HUES64 (cell line): ENCODE data around the gene TTC28.

Experiments
- H3K27ac ChIP-seq: 2 replicates; pipeline ENCODE4 v1.7.0; 2013; ENCODE audit warnings: low read depth, low read length, inconsistent platforms
- H3K27me3 ChIP-seq: 2 replicates; pipeline ENCODE4 v1.6.1; 2013; ENCODE audit warnings: mild to moderate bottlenecking, low read length; ENCODE audit not compliant: insufficient read depth
- H3K36me3 ChIP-seq: 2 replicates; pipeline ENCODE4 v1.6.1; 2013; ENCODE audit warnings: mild to moderate bottlenecking, low read length; ENCODE audit not compliant: insufficient read depth
- H3K4me1 ChIP-seq: 2 replicates; pipeline ENCODE4 v1.6.1; 2013; ENCODE audit warnings: mild to moderate bottlenecking, low read length, moderate library complexity; ENCODE audit not compliant: insufficient read depth
- H3K4me3 ChIP-seq: 2 replicates; pipeline ENCODE4 v1.5.1; 2013; ENCODE audit warnings: mild to moderate bottlenecking, low read length, moderate library complexity
- H3K9ac ChIP-seq: 2 replicates; pipeline ENCODE4 v1.6.1; 2013; ENCODE audit warnings: mild to moderate bottlenecking, low read depth, low read length
- H3K9me3 ChIP-seq: 2 replicates; pipeline ENCODE4 v1.6.1; 2013; ENCODE audit warnings: low read depth, low read length; ENCODE audit not compliant: insufficient read depth
- WGBS: fragments of 150-250, 120-280 bp; methylation state at CpG from one replicate; pipeline ENCODE4 v1.1.7; 2013; ENCODE audit warnings: missing lambda C conversion rate; 5-methylcytosine and 5-hydroxymethylcytosine counted together

TTC28 gene

GRCh38 chr22:28435140-28435768 is 244.4 kb downstream of the TTC28 start:
- no peak overlapping the region for H3K4me3 ChIP-seq
- H3K27ac ChIP-seq, result no peak overlapping the region
- H3K4me1 ChIP-seq, result 0 out of 2 replicates have a peak, but pooled peaks cover 5% of the 10 kb centered on the region
- no peaks in the 10 kb centered on the region for H3K36me3 ChIP-seq
- 93% methylated on average over 2 of the region's 2 CpGs for WGBS
- no peak overlapping the region for H3K9ac ChIP-seq
- no peaks in the 10 kb centered on the region for H3K9me3 ChIP-seq
- no peaks in the 10 kb centered on the region for H3K27me3 ChIP-seq

DNA sequence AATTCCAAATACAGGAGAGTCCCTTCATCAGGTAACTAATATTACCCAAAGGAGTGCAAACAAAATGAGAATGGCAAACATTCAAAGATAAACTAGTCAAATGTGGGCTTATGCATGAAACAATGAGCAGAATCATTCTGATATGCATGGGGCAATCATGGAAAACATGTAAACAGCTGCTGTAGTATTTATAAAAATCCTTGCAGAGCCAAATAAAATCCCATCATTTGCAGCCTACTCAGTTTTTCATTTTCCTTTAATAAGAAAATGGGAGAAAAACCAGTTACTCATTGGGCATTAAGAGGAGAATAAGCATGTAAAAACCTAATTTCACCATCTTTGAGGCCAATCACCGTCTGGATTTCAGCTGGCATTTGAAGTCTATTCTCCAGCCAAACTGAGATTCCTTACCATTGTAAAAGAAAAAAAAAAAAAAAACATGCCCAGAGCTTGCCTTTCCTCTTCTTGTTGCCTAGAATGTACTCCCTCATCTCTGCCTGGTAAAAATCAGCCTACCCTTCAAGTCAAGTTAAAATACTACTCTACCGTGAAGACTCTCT is 249.1 kb downstream of the TTC28 start:
- H3K4me1 ChIP-seq, result 0 out of 2 replicates have a peak, but pooled peaks cover 10% of the 10 kb centered on the region
- 88% methylated on average over 2 of the region's 2 CpGs for WGBS
- H3K4me3 ChIP-seq, result no peak overlapping the region
- H3K36me3 ChIP-seq, result no peaks in the 10 kb centered on the region
- H3K9me3 ChIP-seq, result no peaks in the 10 kb centered on the region
- H3K27me3 ChIP-seq, result no peaks in the 10 kb centered on the region
- H3K9ac ChIP-seq, result no peak overlapping the region
- no peak overlapping the region for H3K27ac ChIP-seq

GRCh38 chr22:28429711-28430110 is 249.9 kb downstream of the TTC28 start:
- Histone ChIP-seq H3K4me3 (no peak overlapping the region), H3K36me3 (no peaks in the 10 kb centered on the region), H3K9me3 (no peaks in the 10 kb centered on the region), H3K27ac (no peak overlapping the region), H3K4me1 (peaks cover 15% of the 10 kb centered on the region; the same call in 1 of the 2 replicates), H3K27me3 (no peaks in the 10 kb centered on the region), H3K9ac (no peak overlapping the region)

GRCh38 chr22:28428271-28428670 is 251.4 kb downstream of the TTC28 start:
- WGBS, result no CpG with 5 or more reads among the region's 1 CpG
- H3K9me3 ChIP-seq, result no peaks in the 10 kb centered on the region
- no peaks in the 10 kb centered on the region for H3K27me3 ChIP-seq
- H3K27ac ChIP-seq, result no peak overlapping the region
- no peaks in the 10 kb centered on the region for H3K36me3 ChIP-seq
- peaks cover 24% of the 10 kb centered on the region for H3K4me1 ChIP-seq
- H3K9ac ChIP-seq, result no peak overlapping the region
- no peak overlapping the region for H3K4me3 ChIP-seq

DNA sequence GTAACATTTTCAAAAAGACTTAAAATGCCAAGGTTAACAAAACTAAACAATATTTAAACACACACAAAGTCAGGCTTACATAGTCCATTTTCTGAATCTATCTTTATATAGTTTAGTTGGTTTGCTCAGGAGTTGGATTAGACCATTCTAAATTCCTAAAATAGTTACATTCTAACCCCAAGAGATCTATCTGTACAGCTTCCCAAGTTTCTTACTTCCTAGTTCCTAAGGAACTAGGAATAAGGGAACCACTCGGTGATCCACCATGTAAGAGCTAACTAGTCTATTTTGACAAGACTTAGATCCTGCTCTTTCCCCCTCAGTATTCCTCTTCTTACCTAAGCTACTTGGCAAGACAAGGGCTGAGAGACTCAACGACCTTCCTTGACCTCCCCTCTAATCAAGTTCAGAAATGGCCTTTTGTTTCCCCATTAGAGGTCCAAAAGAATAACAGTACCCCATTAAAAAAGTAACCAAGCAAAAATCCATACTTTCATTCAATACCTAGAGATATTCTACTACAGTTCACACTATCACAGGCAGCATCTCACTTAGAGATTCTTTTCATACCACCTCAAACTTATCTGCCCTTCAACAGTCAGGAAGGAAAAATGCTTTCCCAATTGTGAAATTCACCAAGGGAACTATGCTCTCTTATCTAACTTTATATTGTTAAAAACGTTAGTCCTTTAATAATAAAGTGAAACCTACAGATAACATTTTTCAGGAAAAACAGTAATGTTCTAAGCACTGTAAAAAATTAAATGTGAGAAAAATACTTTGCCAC is 253.1 kb downstream of the TTC28 start:
- 73% methylated on average over 2 of the region's 3 CpGs for WGBS
- Histone ChIP-seq H3K9me3 (no peaks in the 10 kb centered on the region), H3K27ac (no peak overlapping the region), H3K9ac (no peak overlapping the region), H3K4me1 (peaks cover 24% of the 10 kb centered on the region), H3K36me3 (no peaks in the 10 kb centered on the region), H3K4me3 (no peak overlapping the region), H3K27me3 (no peaks in the 10 kb centered on the region)

GRCh38 chr22:28425211-28425610 is 254.4 kb downstream of the TTC28 start:
- H3K36me3 ChIP-seq, result no peaks in the 10 kb centered on the region
- no peak overlapping the region for H3K27ac ChIP-seq
- 96% methylated on average over 2 of the region's 2 CpGs for WGBS
- no peak overlapping the region for H3K9ac ChIP-seq
- H3K4me3 ChIP-seq, result no peak overlapping the region
- H3K4me1 ChIP-seq, result peaks cover 21% of the 10 kb centered on the region
- H3K27me3 ChIP-seq, result no peaks in the 10 kb centered on the region
- no peaks in the 10 kb centered on the region for H3K9me3 ChIP-seq

- no peaks in the 10 kb centered on the region for H3K36me3 ChIP-seq
- WGBS, result 92% methylated on average over 2 of the region's 2 CpGs
- no peak overlapping the region for H3K4me3 ChIP-seq
- H3K4me1 ChIP-seq, result peaks cover 27% of the 10 kb centered on the region
- peak overlapping the region; percentile 47; the same call in 1 of the 2 replicates for H3K27ac ChIP-seq
- H3K27me3 ChIP-seq, result no peaks in the 10 kb centered on the region
- no peaks in the 10 kb centered on the region for H3K9me3 ChIP-seq
- H3K9ac ChIP-seq, result no peak overlapping the region
These were observed 255.1 kb downstream of the TTC28 start for GRCh38 chr22:28424427-28425080.

GRCh38 chr22:28419919-28420318 is 259.7 kb downstream of the TTC28 start:
- H3K4me1 ChIP-seq, result peaks cover 24% of the 10 kb centered on the region
- H3K27me3 ChIP-seq, result no peaks in the 10 kb centered on the region
- 100% methylated on average over 1 of the region's 2 CpGs for WGBS
- no peak overlapping the region for H3K27ac ChIP-seq
- no peaks in the 10 kb centered on the region for H3K9me3 ChIP-seq
- H3K9ac ChIP-seq, result no peak overlapping the region
- no peak overlapping the region for H3K4me3 ChIP-seq
- H3K36me3 ChIP-seq, result no peaks in the 10 kb centered on the region

- no peak overlapping the region for H3K9ac ChIP-seq
- no peaks in the 10 kb centered on the region for H3K27me3 ChIP-seq
- H3K4me3 ChIP-seq, result no peak overlapping the region
- H3K4me1 ChIP-seq, result peaks cover 13% of the 10 kb centered on the region; the same call in 1 of the 2 replicates
- no peaks in the 10 kb centered on the region for H3K36me3 ChIP-seq
- H3K27ac ChIP-seq, result no peak overlapping the region
- WGBS, result 93% methylated on average over 1 of the region's 1 CpG
- H3K9me3 ChIP-seq, result no peaks in the 10 kb centered on the region
These were observed 261.6 kb downstream of the TTC28 start for GRCh38 chr22:28418008-28418407.

DNA sequence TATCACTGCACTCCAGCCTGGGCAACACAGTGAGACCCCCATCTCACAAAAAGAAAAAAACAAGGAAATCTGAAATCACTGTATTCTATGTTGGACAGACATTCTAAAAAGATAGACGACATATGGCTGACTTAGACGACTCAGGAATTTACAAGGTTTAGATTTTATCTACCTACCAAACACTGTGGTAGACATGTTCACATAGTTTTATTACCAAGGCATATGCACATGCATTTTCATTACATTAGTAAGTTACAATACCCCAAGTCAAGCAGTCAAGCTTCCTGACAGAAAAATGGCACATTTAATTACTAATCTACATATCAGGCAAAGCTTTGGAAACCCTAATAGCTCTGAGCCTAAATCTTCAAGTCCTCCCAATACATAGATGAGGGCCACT is 262.2 kb downstream of the TTC28 start:
- Histone ChIP-seq H3K27me3 (no peaks in the 10 kb centered on the region), H3K36me3 (no peaks in the 10 kb centered on the region), H3K27ac (no peak overlapping the region), H3K9me3 (no peaks in the 10 kb centered on the region), H3K9ac (no peak overlapping the region), H3K4me3 (no peak overlapping the region), H3K4me1 (peaks cover 13% of the 10 kb centered on the region; the same call in 1 of the 2 replicates)
- 95% methylated on average over 2 of the region's 2 CpGs for WGBS

DNA sequence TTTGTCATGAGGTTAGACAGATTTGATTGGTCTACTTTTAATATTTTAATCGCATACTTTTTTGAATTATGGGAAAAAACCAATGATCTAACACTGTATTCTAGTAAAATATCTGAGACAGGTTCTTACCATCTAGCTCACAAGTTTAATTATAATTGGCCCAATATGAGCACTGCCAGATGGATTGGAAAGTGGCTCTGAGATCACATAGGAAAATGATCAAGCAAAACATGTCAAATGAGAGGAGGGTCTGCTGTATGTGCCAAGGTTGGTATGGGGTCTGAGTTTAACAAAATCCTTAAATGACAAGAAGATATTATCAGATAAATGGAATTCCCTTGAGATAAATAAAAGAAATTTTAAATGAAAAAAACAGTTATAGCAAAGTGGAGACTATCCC is 264.7 kb downstream of the TTC28 start:
- Histone ChIP-seq H3K27ac (no peak overlapping the region), H3K4me3 (no peak overlapping the region), H3K36me3 (no peaks in the 10 kb centered on the region), H3K9me3 (no peaks in the 10 kb centered on the region), H3K9ac (no peak overlapping the region), H3K27me3 (no peaks in the 10 kb centered on the region), H3K4me1 (peaks cover 17% of the 10 kb centered on the region)
- 100% methylated on average over 1 of the region's 1 CpG for WGBS
